Natural killer cell (primary cell): ENCODE data around the gene AGTRAP. TPM values are rescaled to one million over a fixed set of nuclear protein-coding genes. Genes with fewer than 3 reads are reported as not detected.
A peak's percentile ranks its signal among the peaks of the same experiment; 100 is the strongest.

Experiments
- ATAC-seq, 3 donors: fragments of 150-1000 bp in 2 of 3; fragments of 200-7000 bp in 1 of 3; cut with Tn5 transposase; 1 replicate in 1 of 3; 2 replicates in 2 of 3; pipeline ENCODE4 v1.10.0; 2021; ENCODE audit warnings: mild to moderate bottlenecking in 2 of 3, moderate library complexity in 2 of 3
- DNase-seq, 2 donors: peaks; one replicate each; pipeline versions ENCODE4 v3.0.0 to v3.0.0-alpha.2; 2013 to 2021; ENCODE audit warnings: mixed read lengths in 1 of 2
- H3K27ac ChIP-seq: one replicate; pipeline ENCODE4 v1.5.1; 2013; ENCODE audit warnings: mild to moderate bottlenecking, low read length
- H3K27me3 ChIP-seq: one replicate; pipeline ENCODE4 v1.6.1; 2013; ENCODE audit warnings: low read length; ENCODE audit not compliant: control insufficient read depth, insufficient read depth
- H3K36me3 ChIP-seq: one replicate; pipeline ENCODE4 v1.6.1; 2013; ENCODE audit warnings: low read length; ENCODE audit not compliant: control insufficient read depth, insufficient read depth
- H3K4me1 ChIP-seq: one replicate; pipeline ENCODE4 v1.6.1; 2013; ENCODE audit warnings: low read length; ENCODE audit not compliant: control insufficient read depth, insufficient read depth
- H3K4me3 ChIP-seq: one replicate; pipeline ENCODE4 v1.5.1; 2013; ENCODE audit warnings: low read length
- H3K9me3 ChIP-seq: one replicate; pipeline ENCODE4 v1.6.1; 2013; ENCODE audit warnings: low read length; ENCODE audit not compliant: control insufficient read depth, insufficient read depth
- H3K27ac Mint-ChIP-seq, 2 donors: one replicate each; pipeline ENCODE4 v1.8.0; 2022; ENCODE audit warnings: mild to moderate bottlenecking in 2 of 2, mixed read lengths in 2 of 2, moderate library complexity in 1 of 2
- H3K27me3 Mint-ChIP-seq, 2 donors: one replicate each; pipeline ENCODE4 v1.8.0; 2022; ENCODE audit warnings: low read depth in 2 of 2, mixed read lengths in 2 of 2
- H3K36me3 Mint-ChIP-seq: one replicate; pipeline ENCODE4 v1.8.0; 2022; ENCODE audit warnings: mixed read lengths
- H3K4me1 Mint-ChIP-seq, 2 donors: one replicate each; pipeline ENCODE4 v1.8.0; 2022; ENCODE audit warnings: mixed read lengths in 2 of 2
- H3K4me3 Mint-ChIP-seq: one replicate; pipeline ENCODE4 v1.8.0; 2022; ENCODE audit warnings: mild to moderate bottlenecking, moderate library complexity, mixed read lengths
- H3K9me3 Mint-ChIP-seq, 2 donors: one replicate each; pipeline ENCODE4 v1.8.0; 2022; ENCODE audit warnings: mixed read lengths in 2 of 2
- CTCF ChIP-seq: fragments of 200-600 bp; IDR thresholded peaks from one replicate; pipeline ENCODE4 v1.8.0; 2022; ENCODE audit warnings: antibody characterized with exemption
- WGBS: methylation state at CpG from one replicate; pipeline ENCODE4 v1.1.7; 2013; ENCODE audit warnings: missing lambda C conversion rate; ENCODE audit not compliant: insufficient coverage; 5-methylcytosine and 5-hydroxymethylcytosine counted together
- intact Hi-C: fragments of 100-400 bp; cut with micrococcal nuclease; formaldehyde crosslinking; loops from one replicate; pipeline ENCODE4 v1.14.2; 2022
- total RNA-seq, 4 donors: library from RNA; stranded (reverse); fragments of 120-200 nt in 1 of 4; gene quantifications; one replicate each; pipeline versions ENCODE4 v1.2.3 to v1.2.4, GENCODE V29; 2013 to 2022

AGTRAP gene
- total RNA-seq, 3 donors from 2014 or later (not counting 1 experiment from before 2014, with no cell fraction given): 94.6 to 122 (median 104) TPM

- Mint-ChIP-seq H3K36me3 (peaks cover 6% of the 10 kb centered on the region), H3K4me1 (peaks cover 0 to 13% of the 10 kb centered on the region in 2 donors), H3K27me3 (no peaks in the 10 kb centered on the region), H3K27ac (peak overlapping the region in 1 of 2 donors; percentile 78), H3K4me3 (no peak overlapping the region), H3K9me3 (no peaks in the 10 kb centered on the region)
- no peak for ATAC-seq
- peaks cover 55% of the 10 kb centered on the region for H3K36me3 ChIP-seq
- H3K4me3 ChIP-seq: no peak overlapping the region
- no peaks in the 10 kb centered on the region for H3K9me3 ChIP-seq
- 95% methylated on average over 11 of the region's 11 CpGs for WGBS
- no peak for TF ChIP-seq CTCF
- DNase-seq: no peak
- intact Hi-C loops: no loop called here
- no peak overlapping the region for H3K27ac ChIP-seq
- no peaks in the 10 kb centered on the region for H3K27me3 ChIP-seq
- peaks cover 21% of the 10 kb centered on the region for H3K4me1 ChIP-seq
Observed at GRCh38 chr1:11792106-11792505, 56.2 kb downstream of the AGTRAP start.

GRCh38 chr1:11793819-11794218 is 57.9 kb downstream of the AGTRAP start:
- WGBS: 95% methylated on average over 14 of the region's 15 CpGs
- Mint-ChIP-seq H3K27me3 (no peaks in the 10 kb centered on the region), H3K9me3 (no peaks in the 10 kb centered on the region), H3K4me3 (no peak overlapping the region), H3K4me1 (peaks cover 0 to 13% of the 10 kb centered on the region in 2 donors), H3K36me3 (peaks cover 6% of the 10 kb centered on the region), H3K27ac (no peak overlapping the region)
- H3K27me3 ChIP-seq: no peaks in the 10 kb centered on the region
- intact Hi-C loops: no loop called here
- no peak for TF ChIP-seq CTCF
- no peak overlapping the region for H3K27ac ChIP-seq
- no peak for ATAC-seq
- H3K4me3 ChIP-seq: no peak overlapping the region
- peaks cover 60% of the 10 kb centered on the region for H3K36me3 ChIP-seq
- DNase-seq: no peak
- no peaks in the 10 kb centered on the region for H3K9me3 ChIP-seq
- peaks cover 21% of the 10 kb centered on the region for H3K4me1 ChIP-seq

GRCh38 chr1:11794446-11795237 is 58.7 kb downstream of the AGTRAP start:
- 95% methylated on average over 19 of the region's 19 CpGs for WGBS
- DNase-seq: no peak
- H3K27me3 ChIP-seq: no peaks in the 10 kb centered on the region
- intact Hi-C loops: no loop called here
- no peak for TF ChIP-seq CTCF
- H3K27ac Mint-ChIP-seq: no peak overlapping the region
- no peaks in the 10 kb centered on the region for H3K9me3 Mint-ChIP-seq
- no peaks in the 10 kb centered on the region for H3K27me3 Mint-ChIP-seq
- H3K4me3 ChIP-seq: no peak overlapping the region
- peaks cover 0 to 13% of the 10 kb centered on the region in 2 donors for H3K4me1 Mint-ChIP-seq
- ATAC-seq: no peak
- no peak overlapping the region for H3K27ac ChIP-seq
- H3K4me3 Mint-ChIP-seq: no peak overlapping the region
- peaks cover 19% of the 10 kb centered on the region for H3K4me1 ChIP-seq
- no peaks in the 10 kb centered on the region for H3K9me3 ChIP-seq
- peaks cover 6% of the 10 kb centered on the region for H3K36me3 Mint-ChIP-seq
- peaks cover 65% of the 10 kb centered on the region for H3K36me3 ChIP-seq
